WI38 (cell line): ENCODE measurements around the gene NAGPA.

Experiments used
- H3K4me3 ChIP-seq: 2 replicates; pipeline ENCODE4 v1.5.1; 2011; ENCODE audit warnings: low read depth, mild to moderate bottlenecking, control low read depth, low read length
- TF ChIP-seq, protein P1 (sequence below): IDR thresholded peaks from 2 replicates; pipeline ENCODE4 v1.5.1; 2012; ENCODE audit warnings: low read depth, mild to moderate bottlenecking, control low read depth, low read length

Gene NAGPA

DNA sequence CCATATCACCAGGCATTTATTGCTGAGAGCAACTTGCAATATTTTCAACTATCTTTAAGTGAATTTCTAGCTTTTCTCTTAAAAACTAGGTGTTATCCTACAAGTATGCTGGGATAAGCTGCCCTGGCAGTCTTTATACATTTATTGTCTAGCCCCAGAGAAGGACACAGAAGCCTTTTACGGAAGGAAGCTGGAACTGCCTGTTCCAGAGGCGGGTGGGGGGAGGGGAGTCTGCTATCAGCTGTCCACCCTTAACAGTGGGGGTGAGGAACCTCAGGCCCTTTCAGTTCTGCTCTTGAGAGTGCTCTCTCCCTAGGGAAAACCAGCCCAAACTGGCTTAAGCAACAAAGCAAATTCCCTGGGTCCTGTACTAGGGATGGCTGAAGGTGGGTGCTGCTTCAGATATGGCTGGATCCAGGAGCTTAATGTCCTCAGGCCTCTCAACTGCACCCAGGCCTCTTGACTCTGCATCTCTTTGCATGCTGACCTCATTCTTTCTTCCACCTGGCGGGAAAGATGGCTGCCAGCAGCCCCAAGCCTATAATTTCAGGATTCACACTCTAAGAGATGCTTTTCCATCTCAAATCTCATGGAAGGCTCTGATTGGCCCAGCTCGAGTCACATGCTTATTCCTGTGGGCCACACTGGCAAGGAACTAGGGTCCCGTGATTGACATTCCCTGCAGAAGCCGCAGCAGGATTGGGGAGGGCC lies 16.6 kb downstream of the NAGPA start:
- TF ChIP-seq, protein P1, sequence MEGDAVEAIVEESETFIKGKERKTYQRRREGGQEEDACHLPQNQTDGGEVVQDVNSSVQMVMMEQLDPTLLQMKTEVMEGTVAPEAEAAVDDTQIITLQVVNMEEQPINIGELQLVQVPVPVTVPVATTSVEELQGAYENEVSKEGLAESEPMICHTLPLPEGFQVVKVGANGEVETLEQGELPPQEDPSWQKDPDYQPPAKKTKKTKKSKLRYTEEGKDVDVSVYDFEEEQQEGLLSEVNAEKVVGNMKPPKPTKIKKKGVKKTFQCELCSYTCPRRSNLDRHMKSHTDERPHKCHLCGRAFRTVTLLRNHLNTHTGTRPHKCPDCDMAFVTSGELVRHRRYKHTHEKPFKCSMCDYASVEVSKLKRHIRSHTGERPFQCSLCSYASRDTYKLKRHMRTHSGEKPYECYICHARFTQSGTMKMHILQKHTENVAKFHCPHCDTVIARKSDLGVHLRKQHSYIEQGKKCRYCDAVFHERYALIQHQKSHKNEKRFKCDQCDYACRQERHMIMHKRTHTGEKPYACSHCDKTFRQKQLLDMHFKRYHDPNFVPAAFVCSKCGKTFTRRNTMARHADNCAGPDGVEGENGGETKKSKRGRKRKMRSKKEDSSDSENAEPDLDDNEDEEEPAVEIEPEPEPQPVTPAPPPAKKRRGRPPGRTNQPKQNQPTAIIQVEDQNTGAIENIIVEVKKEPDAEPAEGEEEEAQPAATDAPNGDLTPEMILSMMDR: no peak
- no peak overlapping the region for H3K4me3 ChIP-seq

DNA sequence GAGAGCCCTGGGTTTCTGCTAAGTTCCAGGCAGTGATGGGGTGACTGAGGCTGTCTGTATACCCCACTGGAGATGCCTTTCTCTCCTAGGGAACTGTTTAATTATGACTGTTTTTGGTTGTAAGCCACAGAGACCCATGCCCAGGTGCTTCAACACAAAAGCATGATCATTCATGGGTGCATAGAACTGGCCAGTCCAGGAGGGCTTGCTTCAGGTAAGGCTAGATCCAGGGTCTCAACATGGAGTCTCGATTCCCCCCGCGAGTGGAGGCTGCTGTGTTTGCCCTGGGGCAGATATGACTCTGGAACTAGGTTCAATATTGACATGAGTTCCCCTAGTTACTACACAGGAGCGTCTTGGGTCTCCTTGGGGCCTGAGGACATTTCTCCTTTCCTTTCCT lies 17.8 kb downstream of the NAGPA start:
- no peak overlapping the region for H3K4me3 ChIP-seq
- TF ChIP-seq, protein P1: no peak

DNA sequence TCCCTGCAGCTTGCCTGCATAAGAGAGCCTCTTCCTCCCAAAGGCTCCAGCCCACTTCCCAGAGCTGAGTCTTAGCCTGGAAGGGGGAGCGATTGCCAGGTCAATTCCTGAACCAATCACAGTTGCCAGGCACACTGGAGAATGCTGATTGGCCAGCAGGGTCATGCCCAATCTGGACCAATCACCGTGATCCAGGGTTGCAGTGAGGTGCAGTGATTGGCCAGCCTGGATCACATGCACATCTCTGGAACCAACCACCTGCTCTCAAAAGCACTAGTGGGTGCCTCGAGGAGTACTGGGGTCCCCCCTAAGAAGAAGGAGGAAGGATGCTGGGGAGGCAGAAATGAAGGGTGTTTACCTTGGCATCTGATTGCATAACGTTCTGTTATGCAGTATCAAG lies 18.4 kb downstream of the NAGPA start:
- TF ChIP-seq, protein P1: no peak
- H3K4me3 ChIP-seq: no peak overlapping the region

DNA sequence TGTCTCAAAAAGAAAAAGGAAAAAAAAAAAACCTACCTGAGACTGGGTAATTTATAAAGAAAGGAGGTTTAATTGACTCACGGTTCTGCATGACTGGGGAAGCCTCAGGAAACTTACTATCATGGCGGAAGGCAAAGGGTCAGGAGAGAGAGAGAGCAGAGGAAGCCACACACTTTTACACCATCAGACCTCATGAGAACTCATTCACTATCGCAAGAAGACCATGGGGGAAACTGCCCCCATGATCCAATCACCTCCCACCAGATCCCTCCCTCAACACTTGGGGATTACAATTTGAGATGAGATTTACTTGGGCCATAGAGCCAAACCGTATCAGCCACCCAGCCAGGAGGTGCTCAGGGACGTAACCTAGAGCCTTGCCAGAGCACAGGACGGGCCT lies 20.8 kb downstream of the NAGPA start:
- TF ChIP-seq, protein P1: no peak
- no peak overlapping the region for H3K4me3 ChIP-seq

DNA sequence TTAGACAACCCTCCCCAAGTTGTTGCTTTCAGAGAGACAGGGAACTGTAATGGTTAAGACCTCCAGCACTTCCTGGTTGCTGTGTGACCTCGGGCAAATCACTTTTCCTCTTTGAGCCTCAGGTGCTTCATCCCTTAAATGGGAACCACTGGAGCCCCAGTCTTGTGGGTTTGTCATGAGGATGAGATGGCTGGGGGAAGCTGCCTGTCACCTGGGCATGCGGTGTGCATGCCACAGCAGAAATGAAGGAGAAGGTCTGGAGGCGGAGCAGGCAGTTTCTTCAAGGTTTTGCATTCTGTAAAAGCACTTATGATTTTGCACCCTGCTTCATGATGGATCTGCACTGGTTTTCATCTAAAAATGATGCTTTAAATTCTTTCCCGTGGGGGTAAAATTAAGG lies 22.1 kb downstream of the NAGPA start:
- H3K4me3 ChIP-seq: no peak overlapping the region
- TF ChIP-seq, protein P1: no peak

DNA sequence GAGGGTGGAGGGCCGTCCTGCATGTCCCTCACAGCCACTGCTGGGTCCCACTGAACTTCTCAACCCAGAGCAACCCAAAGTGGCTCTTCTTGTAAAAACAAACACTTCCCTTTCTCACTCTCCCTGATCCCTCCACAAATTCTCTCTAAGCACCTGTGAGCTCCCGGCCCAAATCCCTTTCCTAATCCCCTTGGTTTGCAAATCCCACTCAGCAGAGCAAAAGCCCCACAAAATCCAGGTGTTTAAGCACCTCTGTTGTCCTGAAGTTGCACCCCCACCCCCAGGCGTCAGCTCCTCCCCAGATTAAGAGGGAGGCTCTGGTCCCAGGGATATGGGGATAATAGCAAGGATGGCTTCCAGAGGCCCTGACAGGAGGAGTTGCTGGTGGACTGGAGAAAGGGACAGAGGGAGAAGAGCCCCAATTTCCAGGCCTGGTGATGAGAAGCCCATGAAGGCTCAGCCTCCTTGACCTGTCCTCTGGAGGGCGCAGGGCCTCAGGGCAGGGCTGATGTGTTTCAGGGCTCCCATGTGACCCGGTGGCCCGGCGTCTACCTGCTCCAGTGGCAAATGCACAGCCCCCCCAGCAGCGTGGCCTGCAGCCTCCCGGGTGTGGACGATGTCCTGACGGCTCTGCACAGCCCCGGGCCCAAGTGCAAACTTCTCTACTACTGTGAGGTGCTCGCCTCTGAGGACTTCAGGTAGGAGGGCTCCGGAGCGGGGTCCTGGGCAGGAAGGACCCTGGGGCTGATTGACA lies 23.0 kb downstream of the NAGPA start:
- TF ChIP-seq, protein P1: no peak

DNA sequence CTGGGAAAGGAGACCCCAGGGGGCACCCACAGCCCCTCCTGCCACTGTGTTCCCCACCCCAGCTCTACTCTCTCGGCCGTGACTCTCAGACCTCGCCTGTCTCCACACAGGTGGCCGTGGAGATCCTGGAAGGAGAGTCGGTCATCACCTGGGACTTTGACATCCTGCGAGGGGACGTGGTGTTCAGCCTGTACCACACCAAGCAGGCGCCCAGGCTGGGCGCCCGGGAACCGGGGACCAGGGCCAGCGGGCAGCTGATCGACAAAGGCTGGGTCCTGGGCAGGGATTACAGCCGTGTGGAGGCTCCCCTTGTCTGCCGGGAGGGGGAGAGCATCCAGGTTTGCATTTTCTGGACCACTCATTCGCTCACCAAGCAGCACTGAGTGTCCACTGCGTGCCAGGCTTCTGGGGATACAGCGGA lies 25.4 kb downstream of the NAGPA start:
- no peak overlapping the region for H3K4me3 ChIP-seq
- TF ChIP-seq, protein P1: no peak

More for the DNA sequence above, 23.0 kb downstream of the NAGPA start:
- H3K4me3 ChIP-seq: no peak overlapping the region
